Cardiac septum (tissue), 1 donor: Measurements from ENCODE around the gene MRPL36. TPM values are rescaled to one million over a fixed set of nuclear protein-coding genes. Genes with fewer than 3 reads are reported as not detected.
"Not testable (repeated sequence)": the region's sequence is repeated elsewhere in the genome, so short reads cannot be mapped to it uniquely, and the experiment has no call there.

Experiments used
- DNase-seq: peaks from one replicate; pipeline ENCODE4 v3.0.0-alpha.2; 2020; ENCODE audit warnings: low spot score
- intact Hi-C: fragments of 100-400 bp; cut with DNase I; formaldehyde crosslinking; loops from one replicate; pipeline ENCODE4 v1.14.0; 2022
- total RNA-seq: library from RNA; stranded (reverse); fragmentation: NEBNext Ultra II Directional; extraction: Animal tissue kit (Norgen Biotek cat#: 25700); gene quantifications from one replicate; pipeline ENCODE4 v1.2.1, GENCODE V29; 2021
- donor health status: DM: no; HTN: no; CAD: no.

MRPL36 gene
- total RNA-seq, 1 donor from 2014 or later: 43.2 TPM

DNA sequence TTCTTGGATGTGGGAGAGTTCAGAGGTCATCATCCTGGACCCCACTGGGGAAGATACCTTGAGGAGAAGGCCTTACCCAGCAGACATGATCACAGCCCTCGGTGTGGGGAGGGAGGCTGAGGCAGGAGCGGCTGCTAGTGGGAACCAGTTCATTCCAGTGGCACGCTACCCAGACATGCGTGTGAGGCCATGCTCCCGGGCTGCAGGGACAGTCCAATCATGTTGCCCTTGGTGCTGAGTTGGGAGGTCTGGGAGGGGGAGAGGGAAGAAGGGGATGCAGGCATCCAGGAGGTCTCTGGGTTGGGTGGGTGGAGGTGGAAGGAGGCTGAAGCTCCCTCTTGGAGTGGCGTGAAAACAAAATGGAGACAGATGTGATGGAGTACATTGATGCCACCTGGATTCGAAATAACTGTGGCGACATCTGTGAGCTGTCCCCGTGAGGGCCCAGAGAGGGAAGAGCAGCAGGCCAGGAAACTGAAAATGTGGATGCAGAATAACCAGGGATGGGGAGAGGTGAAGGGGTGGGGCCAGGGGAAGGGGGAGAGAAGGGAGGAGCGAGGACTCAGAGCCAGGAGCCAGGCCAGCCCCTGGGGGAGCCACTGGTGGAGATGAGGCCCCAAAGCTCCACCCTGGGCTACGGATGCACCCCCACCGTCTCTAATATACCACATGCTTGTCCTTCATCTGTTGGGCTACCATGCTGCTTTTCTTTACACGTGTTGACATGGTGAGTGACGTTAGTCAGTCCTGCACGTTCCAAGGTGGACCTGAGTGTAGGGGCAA is 17.8 kb upstream of the MRPL36 start:
- DNase-seq: no peak
- intact Hi-C loops: no loop called here

DNA sequence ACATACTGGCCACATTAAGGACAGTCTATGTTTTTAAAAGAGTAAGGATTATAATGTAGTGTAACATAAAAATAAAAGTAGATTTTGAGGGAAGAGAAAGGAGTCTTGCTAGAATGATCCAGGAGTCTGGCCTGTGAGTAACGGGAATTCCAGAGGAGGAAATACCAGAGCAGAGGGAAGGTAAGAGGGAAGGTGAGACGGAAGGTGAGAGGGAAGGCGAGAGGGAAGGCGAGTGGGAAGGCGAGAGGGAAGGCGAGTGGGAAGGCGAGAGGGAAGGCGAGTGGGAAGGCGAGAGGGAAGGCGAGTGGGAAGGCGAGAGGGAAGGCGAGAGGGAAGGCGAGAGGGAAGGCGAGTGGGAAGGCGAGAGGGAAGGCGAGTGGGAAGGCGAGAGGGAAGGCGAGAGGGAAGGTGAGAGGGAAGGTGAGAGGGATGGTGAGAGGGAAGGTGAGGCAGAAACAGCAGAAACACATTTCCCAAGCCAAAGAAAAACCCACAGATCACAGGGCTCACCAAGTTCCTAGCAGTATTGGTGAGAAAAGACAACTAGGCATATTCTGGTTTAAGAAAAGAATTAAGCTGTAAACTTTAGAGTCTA is 17.0 kb upstream of the MRPL36 start:
- intact Hi-C loops, DNase-seq: not testable (repeated sequence)

DNA sequence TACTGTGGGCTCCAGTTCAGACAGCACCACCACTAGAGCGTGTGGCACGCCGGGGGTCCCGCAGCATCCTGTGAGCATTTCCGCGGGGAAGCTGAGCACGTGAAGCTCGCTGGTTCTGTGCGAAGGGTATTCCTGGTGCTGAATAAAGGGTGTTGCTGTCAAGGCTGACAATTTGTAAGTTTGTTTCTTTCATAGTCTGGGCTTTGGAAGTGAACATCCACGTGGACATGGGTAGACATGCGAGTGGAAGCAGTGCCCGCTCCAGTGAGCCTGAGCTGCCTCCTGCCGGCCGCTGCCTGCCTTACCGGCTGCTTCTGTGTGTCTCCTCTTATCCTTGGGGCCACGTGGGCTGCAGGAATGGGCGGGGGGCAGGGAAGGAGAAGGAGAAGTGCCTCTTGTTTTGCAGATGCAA is 16.2 kb upstream of the MRPL36 start:
- peak; percentile 73 for DNase-seq
- intact Hi-C loops: no loop called here

DNA sequence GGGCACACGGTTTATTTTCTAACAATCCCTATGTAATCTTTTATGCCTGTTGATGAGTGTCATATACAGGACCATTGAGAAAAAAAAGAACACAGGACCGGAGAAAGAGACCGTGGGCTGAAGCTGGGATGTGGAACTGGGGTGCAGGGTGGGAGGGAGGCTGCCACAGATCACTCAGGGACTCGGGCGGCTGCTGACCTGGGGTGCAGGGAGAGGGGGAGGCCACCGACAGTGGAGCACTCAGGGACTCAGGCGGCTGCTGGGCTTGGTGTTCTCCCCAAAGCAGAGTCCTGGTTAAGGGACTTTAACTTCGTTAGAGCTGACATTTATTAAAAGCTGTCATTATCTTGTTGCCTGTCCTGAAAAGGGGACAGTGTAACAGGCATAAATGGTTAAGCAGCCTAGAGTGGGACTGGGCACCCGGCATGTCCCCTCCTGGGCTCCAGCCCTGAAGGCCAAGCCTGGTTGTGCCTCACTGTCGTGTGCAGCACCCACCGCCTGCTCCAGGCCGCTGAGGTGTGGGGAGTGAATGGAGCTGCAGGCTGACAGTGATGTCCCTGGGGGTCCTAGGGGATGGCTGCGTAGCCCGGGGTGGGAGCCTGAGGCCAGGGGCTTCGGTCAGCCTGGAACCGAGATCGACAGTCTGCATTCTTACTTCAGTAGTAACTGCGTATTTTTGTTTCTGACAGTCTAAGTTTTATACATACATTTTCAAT is 15.6 kb upstream of the MRPL36 start:
- intact Hi-C loops: no loop called here

DNA sequence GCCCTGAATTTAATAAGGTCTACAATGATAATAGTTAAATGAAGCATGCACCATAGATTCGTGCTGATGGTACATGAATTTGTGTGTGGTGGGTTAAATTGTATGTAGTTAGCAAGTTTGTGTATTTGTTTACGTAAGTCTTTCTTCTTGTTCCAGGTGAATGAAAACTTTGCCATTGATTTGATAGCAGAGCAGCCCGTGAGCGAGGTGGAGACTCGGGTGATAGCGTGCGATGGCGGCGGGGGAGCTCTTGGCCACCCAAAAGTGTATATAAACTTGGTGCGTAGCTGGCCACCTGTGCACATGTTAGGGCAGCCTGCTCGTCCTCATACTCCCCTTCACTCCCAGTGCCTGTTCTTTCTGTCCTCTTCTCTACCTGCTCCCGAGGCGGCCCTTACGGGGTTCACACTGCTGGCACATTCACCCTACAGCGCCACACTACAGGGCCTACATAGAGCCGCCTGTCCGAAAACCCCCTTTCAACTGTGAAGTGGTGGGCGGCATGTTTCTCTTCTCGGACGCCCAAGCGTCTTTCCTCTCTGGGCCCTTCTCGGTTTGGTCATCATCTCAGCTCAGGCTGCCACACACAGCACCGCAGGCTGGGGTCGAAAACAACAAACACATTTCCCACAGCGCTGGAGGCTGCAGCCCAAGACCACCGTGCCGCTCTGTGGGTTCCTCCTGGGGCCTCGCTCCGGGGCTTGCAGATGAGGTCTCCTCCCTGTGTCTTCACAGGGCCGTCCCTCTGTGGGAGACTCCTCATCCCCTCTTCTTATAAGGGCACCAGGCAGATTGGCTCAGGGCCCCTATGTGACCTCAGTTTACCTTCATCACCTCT is 14.8 kb upstream of the MRPL36 start:
- DNase-seq: no peak
- intact Hi-C loops: no loop called here

More for the DNA sequence above, 15.6 kb upstream of the MRPL36 start:
- no peak for DNase-seq

DNA sequence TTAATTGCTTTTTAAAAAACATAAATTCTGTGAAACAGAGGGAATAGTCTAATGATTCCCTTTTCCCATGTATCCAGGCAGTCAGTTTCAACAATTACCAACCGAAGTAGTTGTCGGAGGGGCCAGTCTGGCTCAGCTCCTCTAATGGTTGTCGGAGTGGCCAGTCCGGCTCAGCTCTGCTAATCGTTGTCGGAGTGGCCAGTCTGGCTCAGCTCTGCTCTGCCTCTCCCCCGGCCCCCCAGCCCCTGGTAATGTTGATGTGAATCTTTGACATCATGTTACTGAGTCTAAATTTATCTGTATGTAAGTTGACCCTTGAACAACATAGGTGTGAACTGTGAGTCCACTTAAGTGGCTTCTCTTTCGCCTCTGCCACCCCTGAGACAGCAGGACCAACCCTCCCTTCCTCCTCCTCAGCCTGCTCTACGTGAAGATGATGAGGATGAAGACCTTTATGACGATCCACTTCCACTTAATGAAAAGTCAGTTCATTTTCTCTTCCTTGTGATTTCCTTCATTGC is 11.0 kb upstream of the MRPL36 start:
- no peak for DNase-seq

DNA sequence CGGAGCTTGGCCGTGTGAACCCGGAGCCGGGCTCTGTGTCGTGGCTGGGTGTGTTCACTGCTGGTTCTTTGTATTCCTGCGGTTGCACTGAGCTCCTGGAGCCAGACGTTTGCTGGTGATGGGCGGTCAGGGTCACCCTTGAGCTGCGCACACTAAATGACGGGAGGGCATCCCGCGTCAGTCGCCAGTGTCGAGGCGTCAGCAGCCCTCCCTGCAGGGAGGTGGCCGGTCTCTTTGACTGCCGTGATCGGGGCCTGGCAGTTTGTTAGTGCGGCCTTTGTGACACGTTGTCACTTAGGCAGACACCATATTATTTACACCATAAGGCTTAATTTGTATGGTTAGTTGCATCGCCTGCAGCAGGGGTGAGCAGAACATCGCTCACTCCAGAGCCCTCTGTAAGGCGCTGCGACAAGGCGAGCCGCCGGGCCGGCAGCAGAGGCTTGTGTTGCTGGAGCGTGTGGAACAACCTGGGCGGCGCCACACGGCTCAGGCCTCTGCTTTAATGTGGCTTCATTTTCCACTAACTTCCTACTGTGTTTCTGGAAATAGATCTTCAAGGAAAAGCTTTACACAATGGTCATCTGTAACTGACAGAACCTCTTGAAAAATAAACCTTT is 9.9 kb upstream of the MRPL36 start:
- intact Hi-C loops: loop anchor here (10.0 kb wide), 1 partner anchor 465 kb away; the partner anchor contains the start of gene CLPTM1L
- DNase-seq: peak; percentile 74

More for the DNA sequence above, 11.0 kb upstream of the MRPL36 start:
- intact Hi-C loops: no loop called here

DNA sequence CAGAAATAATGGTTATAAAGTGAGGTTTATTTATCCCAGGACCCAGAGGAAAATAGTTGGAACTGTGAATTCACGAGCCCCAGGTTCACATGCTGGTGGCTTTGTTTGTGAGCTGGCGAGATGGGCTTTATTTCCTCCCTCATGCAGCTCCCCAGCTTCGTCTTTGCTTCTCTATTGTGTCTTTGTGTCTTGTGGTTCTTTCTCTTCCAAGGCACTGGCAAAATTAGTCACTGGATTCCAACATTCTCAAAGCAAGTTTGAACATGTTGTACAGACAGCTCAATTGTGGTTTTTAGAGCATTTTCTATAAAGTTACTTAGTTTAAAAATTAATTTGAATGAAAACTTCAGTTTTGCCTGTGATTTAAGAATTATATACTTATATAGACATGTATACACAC is 8.8 kb upstream of the MRPL36 start:
- no peak for DNase-seq
- intact Hi-C loops: loop anchor here (10.0 kb wide), 1 partner anchor 464 kb away; the partner anchor contains the start of gene CLPTM1L

DNA sequence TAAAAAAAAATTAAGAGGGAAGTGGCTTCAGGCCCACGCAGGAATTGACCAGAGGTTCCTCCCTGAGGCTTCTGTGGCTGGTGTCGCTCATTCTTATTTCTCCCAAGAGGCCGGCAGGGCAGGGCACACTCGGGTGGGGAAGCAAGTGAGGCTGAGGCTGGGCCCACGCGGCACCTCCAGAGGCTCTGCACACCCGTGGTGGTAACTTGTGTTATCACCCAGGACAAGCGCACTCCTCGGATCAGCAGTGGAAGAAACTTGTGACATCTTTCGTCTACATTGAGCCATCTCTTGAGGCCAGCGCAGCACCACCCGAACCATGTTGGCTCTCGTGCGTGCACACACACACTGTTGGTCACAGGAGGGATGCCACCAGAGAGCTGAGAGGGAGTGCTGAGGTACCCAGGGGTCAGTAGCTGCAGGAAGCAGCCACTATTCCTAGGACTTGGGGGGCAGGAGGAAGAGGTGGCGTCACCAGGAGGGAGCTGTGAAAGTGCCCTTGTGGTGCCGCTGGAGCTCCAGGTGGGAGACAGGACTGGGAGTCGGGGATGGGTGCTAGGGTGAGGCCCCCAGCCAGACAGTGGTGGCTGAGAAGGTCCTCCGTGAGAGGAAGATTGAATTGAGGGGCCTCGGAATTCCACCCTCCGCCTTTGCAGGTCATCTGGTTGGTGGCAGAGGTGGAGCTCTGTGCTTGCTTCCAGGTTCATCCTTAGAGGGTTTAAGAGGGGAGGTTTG is 8.0 kb upstream of the MRPL36 start:
- no peak for DNase-seq

DNA sequence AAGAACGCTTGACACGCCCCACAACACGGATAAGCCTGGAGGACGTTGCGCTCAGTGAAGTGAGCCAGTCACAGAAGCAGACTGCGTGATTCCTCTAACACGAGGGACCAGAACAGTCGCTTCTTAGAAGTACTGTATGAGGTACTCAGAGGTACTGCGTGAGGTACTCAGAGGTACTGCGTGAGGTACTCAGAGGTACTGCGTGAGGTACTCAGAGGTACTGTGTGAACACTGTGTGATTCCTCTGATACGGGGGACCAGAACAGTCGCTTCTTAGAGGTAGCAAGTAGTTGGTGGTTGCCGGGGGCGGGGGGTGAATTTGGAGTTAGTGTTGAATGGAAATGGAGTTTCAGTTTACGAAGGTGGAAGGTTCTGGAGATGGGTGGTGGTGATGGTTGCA is 7.3 kb upstream of the MRPL36 start:
- intact Hi-C loops: loop anchor here (10.0 kb wide), 1 partner anchor 462 kb away; the partner anchor contains the start of gene CLPTM1L
- DNase-seq: no peak

More for the DNA sequence above, 8.0 kb upstream of the MRPL36 start:
- intact Hi-C loops: loop anchor here (10.0 kb wide), 1 partner anchor 463 kb away; the partner anchor contains the start of gene CLPTM1L

DNA sequence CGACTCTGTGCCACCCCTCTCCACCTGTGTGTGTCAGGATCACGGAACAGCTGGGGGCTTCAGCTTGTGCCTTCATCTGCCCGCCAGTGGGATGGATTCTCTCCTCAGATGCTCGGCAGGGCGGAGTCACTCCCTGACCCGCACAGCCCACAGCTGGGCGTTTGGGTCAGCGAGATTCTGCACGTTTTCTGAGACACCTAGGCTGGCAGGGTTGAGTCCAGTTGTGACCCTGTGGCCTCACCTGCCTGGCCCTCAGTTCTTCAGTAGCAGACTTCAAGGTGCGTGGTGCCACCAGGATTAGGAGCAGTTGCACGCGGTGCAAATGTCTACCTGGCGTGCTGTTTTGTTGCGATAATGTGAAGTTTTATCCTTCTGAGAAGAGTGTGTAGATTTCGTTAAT is 6.6 kb upstream of the MRPL36 start:
- intact Hi-C loops: loop anchor here (10.0 kb wide), 1 partner anchor 461 kb away; the partner anchor contains the start of gene CLPTM1L
- DNase-seq: no peak

DNA sequence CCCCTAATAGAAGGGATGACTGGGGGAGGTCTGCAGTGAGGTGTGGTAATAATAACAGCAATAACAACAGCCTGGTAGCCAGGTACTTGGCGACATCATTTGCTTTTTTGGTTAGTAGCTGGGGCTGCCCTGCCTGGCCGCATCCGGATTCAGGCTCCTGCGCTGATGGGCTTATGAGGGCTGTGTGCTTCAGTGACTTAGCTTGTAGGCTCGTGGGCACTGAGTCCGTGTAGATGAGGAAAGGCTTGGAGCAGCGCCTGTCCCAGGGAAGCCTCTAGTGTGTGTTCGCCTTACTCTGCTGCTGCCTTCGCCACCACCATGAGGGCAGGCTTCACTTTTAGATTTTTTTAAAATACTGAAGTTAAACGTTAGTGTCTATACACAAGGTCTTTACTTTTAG is 6.1 kb upstream of the MRPL36 start:
- no peak for DNase-seq
- intact Hi-C loops: loop anchor here (10.0 kb wide), 1 partner anchor 461 kb away; the partner anchor contains the start of gene CLPTM1L

DNA sequence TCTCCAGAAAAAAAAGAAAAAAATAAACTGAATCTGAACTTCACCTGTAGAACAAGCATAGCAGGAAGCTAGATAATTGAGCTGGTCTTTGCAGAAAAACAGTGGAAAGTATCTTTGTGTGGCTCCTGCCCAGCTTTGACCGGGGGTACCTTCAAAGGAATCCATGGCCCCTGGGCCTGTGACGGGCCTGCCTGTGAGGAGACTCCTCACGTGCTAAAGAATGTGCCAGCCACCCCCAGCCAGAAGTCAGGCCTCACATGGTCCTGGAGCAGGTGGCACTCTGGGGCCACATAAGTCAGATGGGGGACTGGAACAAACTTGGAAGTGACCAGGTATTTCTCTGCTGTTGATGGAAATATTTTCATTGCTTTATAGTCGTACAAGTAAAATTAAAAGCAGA is 5.7 kb upstream of the MRPL36 start:
- intact Hi-C loops: loop anchor here (10.0 kb wide), 1 partner anchor 461 kb away; the partner anchor contains the start of gene CLPTM1L
- DNase-seq: no peak

DNA sequence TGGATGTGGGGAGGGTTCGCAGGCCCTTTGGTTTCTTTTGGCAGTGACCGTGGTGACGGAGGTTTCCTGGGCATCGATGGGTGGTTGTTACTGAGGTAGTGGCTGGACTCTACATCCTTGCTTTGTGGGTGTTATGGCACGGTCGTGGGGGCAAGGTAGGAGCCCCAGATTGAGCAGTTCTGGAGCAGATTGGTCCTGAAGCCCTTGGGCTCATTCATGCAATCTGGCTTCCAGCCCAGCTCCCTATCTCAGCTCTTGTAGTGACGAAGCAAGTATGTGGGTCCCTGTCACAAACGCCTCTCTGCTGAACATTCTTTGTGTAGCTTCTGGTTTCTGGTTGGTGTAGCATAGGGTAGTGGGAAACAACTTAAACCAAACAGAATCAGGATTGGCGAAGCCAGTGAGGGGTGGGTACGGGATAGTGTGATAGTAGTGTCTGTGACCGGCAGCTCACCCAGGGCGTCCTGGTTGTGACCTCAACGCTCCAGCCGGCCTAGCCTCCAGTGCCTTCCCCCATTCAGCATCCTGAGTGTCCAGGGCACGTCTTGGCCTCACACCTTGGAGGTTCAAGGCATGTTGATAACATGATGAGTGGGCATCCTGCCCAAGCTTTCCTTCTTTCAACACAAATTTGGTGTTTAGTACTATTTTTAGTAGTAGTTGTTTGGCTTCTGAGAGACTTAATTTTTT is 4.5 kb upstream of the MRPL36 start:
- no peak for DNase-seq
- intact Hi-C loops: loop anchor here (10.0 kb wide), 1 partner anchor 459 kb away; the partner anchor contains the start of gene CLPTM1L

DNA sequence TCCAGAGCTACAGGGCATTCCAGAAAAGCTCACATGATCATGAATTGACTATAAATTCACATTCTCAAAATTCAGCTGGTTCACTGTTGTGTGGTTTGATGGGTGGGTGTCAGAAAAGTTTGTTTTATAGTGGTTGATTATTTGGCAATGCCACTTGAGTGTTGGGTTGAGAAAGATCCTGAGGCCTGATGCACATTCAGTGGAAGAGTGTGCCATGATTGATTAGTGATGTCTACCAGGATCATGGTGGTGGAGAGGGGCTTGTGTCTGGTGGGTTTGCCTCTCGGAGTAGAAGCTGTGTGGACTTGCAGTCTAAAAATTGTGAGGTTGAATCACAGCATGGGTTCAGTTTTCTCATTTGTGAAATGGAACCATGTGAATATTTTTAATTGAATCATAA is 3.6 kb upstream of the MRPL36 start:
- no peak for DNase-seq
- intact Hi-C loops: loop anchor here (10.0 kb wide), 1 partner anchor 458 kb away; the partner anchor contains the start of gene CLPTM1L

DNA sequence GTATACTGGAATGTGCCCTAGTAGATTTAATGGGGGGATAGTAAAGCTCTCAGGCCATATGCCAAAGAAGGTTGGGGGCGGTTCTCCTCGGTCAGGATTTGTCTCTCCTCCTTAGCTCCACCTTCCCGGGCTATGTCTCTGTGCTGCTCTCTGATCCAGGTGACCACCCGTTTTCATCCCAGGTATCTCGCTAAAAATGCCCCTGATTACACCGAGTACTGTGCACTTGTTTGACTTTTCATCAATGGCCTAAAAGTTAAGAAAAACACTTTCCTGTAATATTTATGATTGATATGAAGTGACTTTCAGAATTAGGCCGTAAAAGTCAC is 2.3 kb upstream of the MRPL36 start:
- intact Hi-C loops: loop anchor here (2.0 to 10.0 kb wide), 3 partner anchors 85 to 457 kb away; partner anchors contain the start of gene CLPTM1L
- DNase-seq: no peak
